DOHH2 (cell line): ENCODE measurements around the gene GABRA4.
A peak's percentile ranks its signal among the peaks of the same experiment; 100 is the strongest.

ENCODE experiments used
- H3F3A ChIP-seq: fragments of 200-600 bp; sonication (generic), shearing (Covaris generic); 2 replicates; pipeline ENCODE4 v1.6.0; 2016; ENCODE audit warnings: antibody characterized with exemption, mild to moderate bottlenecking; ENCODE audit not compliant: control insufficient read depth, insufficient read depth
- H3K27ac ChIP-seq: fragments of 200-600 bp; sonication (generic); 2 replicates; pipeline ENCODE4 v1.5.1; 2014; ENCODE audit warnings: low read depth, mild to moderate bottlenecking, low read length, moderate library complexity
- H3K27me3 ChIP-seq: fragments of 200-600 bp; sonication (generic); 2 replicates; pipeline ENCODE4 v1.6.1; 2014; ENCODE audit warnings: mild to moderate bottlenecking, low read length, mixed read lengths; ENCODE audit not compliant: control insufficient read depth
- H3K36me3 ChIP-seq: fragments of 200-600 bp; sonication (generic); 2 replicates; pipeline ENCODE4 v1.6.1; 2014; ENCODE audit warnings: mild to moderate bottlenecking, low read length, moderate library complexity, mixed read lengths; ENCODE audit not compliant: control insufficient read depth
- H3K4me1 ChIP-seq: fragments of 200-600 bp; sonication (generic); 2 replicates; pipeline ENCODE4 v1.6.1; 2014; ENCODE audit warnings: mild to moderate bottlenecking, low read length, mixed read lengths; ENCODE audit not compliant: control insufficient read depth
- H3K4me2 ChIP-seq: fragments of 200-600 bp; sonication (generic); 2 replicates; pipeline ENCODE4 v1.6.0; 2014; ENCODE audit warnings: mild to moderate bottlenecking, low read length, moderate library complexity
- H3K4me3 ChIP-seq: fragments of 200-600 bp; sonication (generic); 2 replicates; pipeline ENCODE4 v1.5.1; 2014; ENCODE audit warnings: mild to moderate bottlenecking, low read length, mixed read lengths
- H3K79me2 ChIP-seq: fragments of 200-600 bp; sonication (generic); 2 replicates; pipeline ENCODE4 v1.6.1; 2014; ENCODE audit warnings: mild to moderate bottlenecking, low read length, mixed read lengths; ENCODE audit not compliant: control insufficient read depth
- H3K9me2 ChIP-seq: fragments of 200-600 bp; sonication (generic); replicated peaks from 2 replicates; pipeline ENCODE4 v1.6.1; 2014; ENCODE audit warnings: mild to moderate bottlenecking, low read length, mixed read lengths; ENCODE audit not compliant: control insufficient read depth
- H3K9me3 ChIP-seq: fragments of 200-600 bp; sonication (generic); 2 replicates; pipeline ENCODE4 v1.6.1; 2014; ENCODE audit warnings: antibody characterized with exemption, low read length, mixed read lengths; ENCODE audit not compliant: control insufficient read depth, insufficient read depth
- H4K20me1 ChIP-seq: fragments of 200-600 bp; sonication (generic); 2 replicates; pipeline ENCODE4 v1.6.0; 2014; ENCODE audit warnings: low read depth, mild to moderate bottlenecking, antibody characterized with exemption, low read length, moderate library complexity; ENCODE audit not compliant: control insufficient read depth, insufficient read depth
- CTCF ChIP-seq: fragments of 200-600 bp; sonication (generic); IDR thresholded peaks from one replicate; pipeline ENCODE4 v1.5.1; 2014; ENCODE audit warnings: antibody characterized with exemption, mild to moderate bottlenecking, low read depth, low read length; ENCODE audit not compliant: poor library complexity, severe bottlenecking
- EZH2phosphoT487 ChIP-seq: fragments of 200-600 bp; sonication (generic); IDR thresholded peaks from 2 replicates; pipeline ENCODE4 v1.6.1; 2017; ENCODE audit warnings: borderline replicate concordance, mild to moderate bottlenecking, antibody characterized with exemption, low read length, moderate library complexity, mixed read lengths

GABRA4 gene

GRCh38 chr4:46974891-46975543 lies 18.4 kb downstream of the GABRA4 start:
- Histone ChIP-seq H3K27ac (no peak overlapping the region), H3K79me2 (no peaks in the 10 kb centered on the region), H3F3A (no peaks in the 10 kb centered on the region), H3K36me3 (no peaks in the 10 kb centered on the region), H3K4me1 (peaks cover 11% of the 10 kb centered on the region), H3K4me3 (no peak overlapping the region), H3K4me2 (peak overlapping the region; percentile 12; the same call in 1 of the 2 replicates), H3K9me3 (no peaks in the 10 kb centered on the region), H3K27me3 (no peaks in the 10 kb centered on the region), H4K20me1 (no peaks in the 10 kb centered on the region), H3K9me2 (no peaks in the 10 kb centered on the region)
- TF ChIP-seq EZH2phosphoT487: no peak
- TF ChIP-seq CTCF: no peak

- no peaks in the 10 kb centered on the region for H3K9me2 ChIP-seq
- no peaks in the 10 kb centered on the region for H3K79me2 ChIP-seq
- H3K27me3 ChIP-seq: no peaks in the 10 kb centered on the region
- no peak overlapping the region for H3K27ac ChIP-seq
- H3K4me1 ChIP-seq: no peaks in the 10 kb centered on the region
- TF ChIP-seq EZH2phosphoT487: no peak
- no peak for TF ChIP-seq CTCF
- no peaks in the 10 kb centered on the region for H4K20me1 ChIP-seq
- no peaks in the 10 kb centered on the region for H3K9me3 ChIP-seq
- H3F3A ChIP-seq: no peaks in the 10 kb centered on the region
- no peaks in the 10 kb centered on the region for H3K36me3 ChIP-seq
- H3K4me2 ChIP-seq: no peak overlapping the region
- no peak overlapping the region for H3K4me3 ChIP-seq
Observed at GRCh38 chr4:46968847-46969246, 24.5 kb downstream of the GABRA4 start.

- no peaks in the 10 kb centered on the region for H3K9me2 ChIP-seq
- TF ChIP-seq EZH2phosphoT487 (no peak), CTCF (no peak)
- no peaks in the 10 kb centered on the region for H3K36me3 ChIP-seq
- H4K20me1 ChIP-seq: no peaks in the 10 kb centered on the region
- H3K27me3 ChIP-seq: no peaks in the 10 kb centered on the region
- no peaks in the 10 kb centered on the region for H3K9me3 ChIP-seq
- H3K27ac ChIP-seq: no peak overlapping the region
- H3K4me2 ChIP-seq: no peak overlapping the region
- H3K79me2 ChIP-seq: no peaks in the 10 kb centered on the region
- no peak overlapping the region for H3K4me3 ChIP-seq
- H3K4me1 ChIP-seq: no peaks in the 10 kb centered on the region
- H3F3A ChIP-seq: no peaks in the 10 kb centered on the region
Observed at GRCh38 chr4:46967631-46968030, 25.8 kb downstream of the GABRA4 start.
